T-helper 1 cell (primary cell): ENCODE results near the gene HDAC4.

Experiments
- DNase-seq, 5 donors: peaks; one replicate each; pipeline ENCODE4 v3.0.0-alpha.2; 2012 to 2020

The HDAC4 gene

DNA sequence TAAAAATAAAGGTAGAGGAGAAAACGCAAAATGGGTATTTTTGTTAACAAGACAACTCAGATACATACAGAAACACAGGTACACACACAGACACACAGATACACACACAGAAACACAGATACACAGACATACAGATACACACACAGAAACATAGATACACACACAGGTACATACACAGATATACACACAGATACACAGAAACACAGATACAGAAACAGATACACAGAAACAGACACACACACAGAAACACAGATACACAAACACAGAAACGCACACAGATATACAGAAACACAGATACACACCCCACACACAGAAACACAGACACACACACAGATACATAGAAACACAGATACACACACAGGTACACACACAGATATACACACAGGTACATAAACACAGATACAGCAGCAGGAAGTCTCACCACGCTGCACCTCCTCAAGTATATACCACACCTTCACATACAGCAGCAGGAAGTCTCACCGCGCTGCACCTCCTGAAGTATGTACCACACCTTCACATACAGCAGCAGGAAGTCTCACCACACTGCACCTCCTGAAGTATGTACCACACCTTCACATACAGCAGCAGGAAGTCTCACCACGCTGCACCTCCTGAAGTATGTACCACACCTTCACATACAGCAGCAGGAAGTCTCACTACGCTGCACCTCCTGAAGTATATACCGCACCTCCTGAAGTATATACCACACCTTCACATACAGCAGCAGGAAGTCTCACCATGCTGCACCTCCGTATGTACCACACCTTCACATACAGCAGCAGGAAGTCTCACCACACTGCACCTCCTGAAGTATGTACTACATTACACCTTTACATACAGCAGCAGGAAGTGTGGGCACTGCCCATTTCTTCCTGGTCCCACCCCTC, 250.5 kb downstream of the HDAC4 start:
- DNase-seq: peak in 3 of 5 donors; percentile 22 to 55 (median 29)

DNA sequence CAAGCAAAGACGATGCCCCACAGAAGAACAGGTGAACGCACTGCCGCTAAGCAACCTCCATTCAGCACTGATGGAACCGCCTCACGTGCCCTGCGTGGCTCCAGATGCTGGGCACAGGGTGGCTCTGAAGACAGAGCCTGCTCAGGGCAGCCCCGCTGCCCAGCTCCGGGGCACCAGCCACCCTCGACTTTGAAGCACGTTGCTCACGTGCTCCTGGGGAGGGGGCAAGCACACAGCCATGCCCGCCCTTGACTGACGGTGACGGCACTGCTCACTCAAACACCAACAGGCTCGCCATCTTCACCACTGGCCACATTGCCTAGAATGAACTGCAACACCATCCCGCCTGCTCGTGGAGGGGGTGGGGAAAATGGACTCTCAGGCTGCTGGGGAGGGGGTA, 251.3 kb downstream of the HDAC4 start:
- no peak for DNase-seq

DNA sequence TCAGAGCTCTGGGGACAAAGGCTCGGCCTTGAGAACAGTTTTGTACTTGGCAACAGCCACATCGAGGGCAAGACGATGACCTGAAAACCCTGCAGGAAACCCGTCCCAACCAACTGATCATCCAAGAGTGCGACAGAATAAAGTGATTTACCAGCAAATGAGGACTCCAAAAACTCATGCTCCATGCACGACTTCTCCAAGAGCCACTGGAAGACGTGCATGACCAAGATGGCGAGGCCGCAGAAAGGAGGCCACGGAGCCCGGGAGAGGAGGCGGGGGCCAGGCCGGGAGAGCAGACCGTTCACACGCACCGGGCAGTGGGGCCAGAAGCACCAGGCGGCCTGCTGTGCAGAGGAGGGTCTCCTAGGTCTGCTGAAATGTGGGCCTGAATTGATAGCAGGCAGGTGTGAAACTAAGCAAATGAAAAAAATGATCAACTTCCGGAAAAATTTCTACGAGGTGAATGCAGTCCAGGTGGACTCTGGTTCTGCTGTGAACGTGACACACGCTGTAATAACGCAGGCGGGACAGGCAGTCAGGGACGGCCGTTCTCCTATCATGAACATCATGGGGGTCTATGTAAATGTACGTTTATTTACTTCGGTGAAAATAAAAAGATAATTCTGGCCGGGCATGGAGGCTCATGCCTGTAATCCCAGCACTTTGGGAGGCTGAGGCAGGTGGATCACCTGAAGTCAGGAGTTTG, 252.2 kb downstream of the HDAC4 start:
- DNase-seq: no peak

DNA sequence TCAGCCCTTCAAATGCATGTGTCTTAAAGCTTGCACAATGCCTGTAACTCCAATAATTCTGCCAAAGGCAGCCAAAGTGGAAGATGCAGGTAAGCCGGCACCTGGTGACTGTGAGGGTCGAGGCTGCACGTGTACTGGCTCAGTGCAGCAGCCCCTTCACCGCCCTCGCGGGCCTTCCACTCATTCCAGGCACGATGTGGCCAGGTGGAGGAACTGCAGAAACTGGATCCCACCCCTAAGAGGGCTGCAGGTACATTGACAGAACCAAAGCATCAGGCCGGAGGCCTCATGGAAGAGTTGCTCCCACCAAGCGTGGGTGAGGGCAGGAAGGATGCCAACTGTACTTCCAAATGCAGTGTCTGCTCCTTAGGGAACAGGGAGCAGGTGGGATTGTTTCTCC, 253.4 kb downstream of the HDAC4 start:
- DNase-seq: no peak

DNA sequence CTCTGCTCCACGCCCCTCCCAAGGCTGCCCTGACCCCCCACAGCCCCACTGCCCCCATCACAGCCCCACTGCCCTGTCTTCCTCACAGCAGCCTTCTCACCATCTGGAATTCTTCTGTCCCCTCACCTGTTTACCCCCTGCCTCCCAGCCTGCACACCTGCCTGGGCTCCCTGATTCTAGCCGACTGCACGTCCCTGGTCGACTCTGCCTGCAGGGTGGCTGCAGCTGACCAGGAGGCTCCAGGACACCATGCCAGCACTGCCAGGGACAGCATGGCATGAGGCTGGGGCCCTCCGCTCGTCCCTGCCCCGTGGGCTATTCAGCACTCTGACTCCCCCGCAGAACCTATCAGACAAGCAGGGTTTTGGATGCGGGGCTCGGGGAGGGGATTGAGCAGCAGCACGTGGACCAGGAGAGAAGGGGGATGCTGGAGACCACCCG, 254.1 kb downstream of the HDAC4 start:
- DNase-seq: no peak

DNA sequence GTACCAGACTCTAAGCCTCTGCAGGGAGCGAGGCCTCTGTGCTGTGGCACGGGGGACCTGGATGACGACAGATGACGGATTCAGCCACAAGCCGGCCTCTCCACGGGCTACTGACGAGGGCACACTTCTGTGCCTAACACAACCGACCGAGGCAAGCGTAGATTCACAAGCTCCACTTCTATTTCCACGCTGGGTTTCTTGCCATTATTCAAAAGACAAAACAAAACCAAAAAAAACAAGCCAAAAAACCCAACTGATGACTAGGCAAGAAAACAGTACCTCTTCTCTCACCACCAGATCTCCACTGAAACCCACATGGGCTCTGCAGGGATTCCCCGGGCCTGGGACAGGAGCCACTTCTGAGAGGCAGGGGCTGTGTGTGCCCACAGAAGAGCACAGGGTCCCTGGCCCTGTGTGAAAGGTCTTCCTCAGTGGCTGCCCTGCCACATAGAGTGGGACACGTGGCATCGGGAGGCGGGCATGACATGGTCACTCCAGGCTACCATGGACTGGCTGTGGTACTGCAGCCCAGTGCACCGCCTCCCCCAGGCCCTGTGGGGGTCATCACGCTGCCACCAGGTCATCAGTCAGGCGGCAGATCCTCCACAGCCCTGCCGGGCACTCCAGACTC, 254.7 kb downstream of the HDAC4 start:
- no peak for DNase-seq

DNA sequence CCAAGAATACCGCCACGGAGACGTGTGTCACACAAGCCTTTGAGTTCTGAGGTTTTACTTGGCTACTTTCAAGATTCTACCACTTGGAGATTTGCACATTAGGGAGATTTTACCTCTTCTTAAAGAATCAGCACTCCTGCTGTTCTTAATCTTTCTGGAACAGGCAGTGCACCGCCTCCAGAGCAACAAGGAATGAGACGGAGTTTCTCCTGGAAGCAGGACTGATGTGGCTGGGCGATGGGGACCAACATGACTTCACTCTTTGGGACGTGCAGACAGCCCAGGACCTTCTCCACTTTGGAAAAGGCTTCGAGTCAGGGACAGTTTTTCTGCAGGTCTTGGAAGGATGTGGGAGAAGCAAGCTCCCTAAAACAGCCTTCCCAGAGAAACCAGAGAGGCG, 255.2 kb downstream of the HDAC4 start:
- no peak for DNase-seq

DNA sequence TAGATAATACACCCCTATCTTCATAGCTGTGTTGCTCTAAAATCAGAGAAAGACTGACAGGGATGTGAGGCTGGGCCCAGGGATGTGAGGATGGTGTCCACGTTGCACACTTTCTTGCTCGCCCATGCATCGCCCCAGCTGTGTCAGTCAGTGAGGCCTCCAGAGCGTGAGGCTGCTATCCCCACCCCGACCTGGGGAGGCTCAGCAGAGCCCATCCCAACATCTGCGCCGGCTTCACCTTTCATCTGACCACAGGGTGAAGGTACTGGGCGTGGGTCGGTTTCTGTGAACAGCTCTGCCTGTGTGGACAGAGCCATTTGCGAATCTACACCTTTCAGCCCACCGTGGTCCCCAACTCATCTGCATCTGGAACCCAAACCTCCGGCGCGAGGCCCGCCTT, 255.7 kb downstream of the HDAC4 start:
- no peak for DNase-seq

DNA sequence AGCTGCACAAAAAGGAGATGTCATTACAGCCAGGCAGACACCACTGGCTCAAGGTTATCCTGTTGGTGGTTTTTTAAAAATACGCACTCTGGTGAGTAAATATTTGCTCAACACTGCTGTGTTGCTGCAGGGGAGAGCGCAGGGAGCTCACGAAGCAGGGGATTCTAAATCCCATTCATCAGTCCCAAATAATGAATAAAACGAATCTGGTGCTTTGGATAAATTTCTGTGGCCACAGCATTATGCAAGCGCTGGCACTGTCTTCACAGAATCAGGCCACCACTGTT, 256.2 kb downstream of the HDAC4 start:
- DNase-seq: no peak

DNA sequence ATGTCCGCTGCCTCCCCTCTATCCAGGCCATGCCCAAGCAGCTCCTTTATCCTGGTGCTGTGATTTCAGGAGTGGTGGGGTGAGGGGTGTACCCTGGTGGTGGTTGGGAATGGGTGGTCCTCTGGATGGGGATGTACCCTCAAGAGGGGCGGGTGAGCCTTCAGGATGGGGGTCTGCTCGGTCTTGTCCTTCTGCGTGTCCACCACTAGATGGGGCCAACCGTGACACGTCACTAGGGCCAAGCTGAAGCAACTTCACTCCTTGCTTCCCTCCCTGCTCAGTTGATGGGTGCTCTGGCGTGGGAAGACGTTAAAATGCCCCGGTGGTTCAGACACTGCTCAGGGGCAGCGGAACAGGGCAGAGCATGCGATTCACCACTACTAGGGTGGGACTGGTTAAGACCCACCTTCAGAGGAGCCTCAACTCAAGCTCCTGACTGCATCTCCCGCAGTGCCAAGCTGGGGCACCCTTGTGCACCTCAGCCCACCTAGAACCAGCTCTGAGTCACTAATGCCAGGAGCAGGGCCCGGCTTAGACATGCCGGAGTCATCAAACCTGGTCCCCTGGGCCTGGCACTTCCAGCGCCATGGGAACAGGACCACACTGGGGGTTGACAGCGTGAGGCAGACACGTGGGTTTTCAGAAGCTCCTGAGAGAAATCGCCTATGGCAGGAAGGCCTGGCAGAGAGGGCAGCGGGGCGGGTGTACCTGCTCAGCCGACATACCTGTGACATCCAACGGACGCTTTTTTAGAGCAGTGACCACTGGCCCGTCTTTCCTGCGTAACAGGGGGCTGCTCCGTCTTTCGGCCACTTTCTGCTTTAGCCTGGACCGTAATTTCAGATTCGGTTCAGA, 256.7 kb downstream of the HDAC4 start:
- peak in 1 of 5 donors; percentile 34 for DNase-seq

DNA sequence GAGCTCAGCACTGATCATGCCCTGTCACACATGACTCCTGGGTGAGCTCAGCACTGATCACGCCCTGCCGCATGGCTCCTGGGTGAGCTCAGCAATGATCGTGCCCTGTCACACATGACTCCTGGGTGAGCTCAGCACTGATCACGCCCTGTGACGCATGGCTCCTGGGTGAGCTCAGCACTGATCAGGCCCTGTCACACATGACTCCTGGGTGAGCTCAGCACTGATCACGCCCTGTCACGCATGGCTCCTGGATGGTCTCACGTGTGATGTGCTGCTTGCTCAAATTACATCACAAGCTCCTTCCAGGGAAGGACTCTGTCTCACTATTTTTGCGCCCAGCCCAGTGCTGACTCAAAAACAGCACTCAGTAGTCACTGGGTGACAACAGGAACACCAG, 258.0 kb downstream of the HDAC4 start:
- DNase-seq: no peak

DNA sequence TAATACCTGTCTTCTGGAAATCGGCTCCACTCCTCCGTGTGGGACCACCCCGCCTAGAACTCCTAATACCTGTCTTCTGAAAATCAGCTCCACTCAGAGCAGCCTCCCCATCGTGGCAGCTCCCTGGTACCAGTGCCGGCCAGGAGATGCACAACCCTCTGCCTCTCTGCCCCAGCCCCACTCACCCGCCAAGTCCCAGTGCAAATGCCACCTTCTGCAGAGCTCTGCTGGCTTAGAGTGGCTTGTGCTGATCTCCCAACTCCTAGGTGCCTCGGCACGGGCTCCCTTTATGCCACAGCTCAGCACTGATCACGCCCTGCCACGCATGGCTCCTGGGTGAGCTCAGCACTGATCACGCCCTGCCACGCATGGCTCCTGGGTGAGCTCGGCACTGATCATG, 258.5 kb downstream of the HDAC4 start:
- DNase-seq: no peak

DNA sequence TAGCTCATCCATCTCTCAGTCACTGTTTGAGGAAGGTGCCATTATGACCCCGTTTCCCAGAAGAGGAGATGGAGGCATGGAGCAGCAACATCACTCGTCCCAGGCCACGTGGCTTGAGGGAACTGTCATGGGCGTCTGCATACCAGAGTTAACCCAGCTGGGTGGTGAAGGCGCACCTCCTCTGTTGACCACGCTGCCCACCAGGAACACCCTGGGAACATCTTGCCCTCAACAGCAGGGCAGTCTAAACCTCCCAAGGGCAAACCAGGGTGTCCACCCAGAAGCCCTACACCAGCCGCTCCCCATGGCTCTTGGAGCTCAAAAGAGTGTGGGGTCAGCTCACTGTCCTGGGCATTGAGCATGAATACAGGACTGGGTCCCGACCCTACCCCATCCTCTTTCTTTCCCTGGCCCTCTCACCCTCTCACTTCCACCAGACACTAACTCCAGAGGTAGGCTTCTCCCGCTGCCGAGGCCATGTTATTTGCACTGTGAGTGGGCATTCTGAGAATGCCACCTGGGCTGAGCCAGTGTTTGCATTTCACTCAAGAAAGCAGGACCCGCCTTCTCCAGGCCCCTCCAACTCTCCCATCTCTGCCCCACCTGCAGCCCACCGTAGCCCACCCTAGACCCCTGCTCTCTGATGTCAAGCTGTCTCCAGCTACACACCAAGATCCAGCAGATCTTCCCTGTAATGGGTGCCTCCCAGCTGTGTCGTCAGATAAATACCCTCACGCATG, 259.6 kb downstream of the HDAC4 start:
- DNase-seq: no peak

DNA sequence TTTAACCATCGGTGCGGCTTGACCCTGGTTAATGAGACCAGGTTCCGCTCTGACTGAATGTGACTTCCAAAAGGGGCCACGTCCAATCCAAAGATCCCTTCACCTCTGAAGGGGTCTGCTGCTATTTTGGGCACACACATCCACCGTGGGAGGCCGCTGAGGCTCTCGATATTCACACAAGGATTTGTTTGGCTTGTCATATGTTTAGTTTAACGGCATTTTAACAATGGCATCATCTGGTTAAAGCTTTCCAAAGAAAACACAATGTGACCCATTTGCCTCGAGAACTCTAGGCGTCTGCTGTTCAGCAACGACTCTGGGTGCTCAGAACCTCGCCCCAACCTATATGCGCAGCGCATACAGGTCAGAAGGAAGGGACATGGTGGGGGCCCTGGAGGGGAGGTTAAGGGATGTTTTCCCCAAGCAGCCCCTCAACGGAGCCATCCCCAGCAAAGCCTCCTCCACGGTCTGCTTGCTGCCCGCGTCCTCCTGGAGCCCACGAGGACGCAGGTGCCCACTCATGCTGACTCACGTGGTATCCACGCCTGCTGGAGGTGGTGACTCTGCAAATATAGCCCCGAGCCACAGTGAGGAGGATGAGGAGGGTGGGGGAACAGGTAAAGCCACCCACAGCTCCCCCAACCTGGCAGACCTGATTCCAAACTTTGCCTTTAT, 260.3 kb downstream of the HDAC4 start:
- no peak for DNase-seq

DNA sequence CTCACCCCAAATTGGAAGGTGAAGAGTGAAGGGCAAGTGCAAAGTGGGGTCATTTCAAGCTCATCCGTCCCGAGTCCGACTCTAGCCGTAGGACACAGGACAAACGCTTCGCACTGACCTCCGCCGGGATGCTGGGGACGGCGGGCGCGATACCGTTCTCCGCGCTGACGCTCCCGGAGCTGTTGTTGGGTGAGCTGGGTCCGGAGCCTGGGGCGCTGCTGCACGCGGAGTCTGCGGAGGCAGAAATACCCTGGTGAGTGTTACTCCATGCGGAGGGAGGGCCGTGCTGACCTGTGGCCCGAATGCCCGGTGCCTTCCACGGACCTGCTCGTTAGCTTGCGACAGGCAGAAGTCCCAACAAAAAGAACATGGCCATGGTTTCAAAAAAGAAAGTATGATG, 261.3 kb downstream of the HDAC4 start:
- DNase-seq: no peak

DNA sequence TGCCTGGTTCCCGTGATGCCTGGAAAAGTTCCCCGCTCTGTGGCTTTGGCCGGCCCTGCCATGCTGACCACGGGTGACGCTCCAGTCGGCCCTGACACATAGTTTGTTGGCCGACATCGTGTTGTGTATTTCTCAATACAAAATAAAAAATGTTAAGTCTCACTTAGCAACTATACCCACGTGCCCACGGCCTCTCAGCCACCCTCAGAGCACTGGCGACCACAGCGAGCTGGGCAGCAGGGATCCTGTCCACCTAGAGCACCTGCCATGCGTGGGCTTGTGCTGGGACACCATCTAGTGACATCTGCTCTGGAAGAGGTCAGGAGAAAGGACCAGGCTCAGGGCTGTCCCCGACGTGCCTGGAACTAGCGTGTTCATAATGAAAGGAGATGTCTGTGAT, 261.7 kb downstream of the HDAC4 start:
- DNase-seq: no peak

DNA sequence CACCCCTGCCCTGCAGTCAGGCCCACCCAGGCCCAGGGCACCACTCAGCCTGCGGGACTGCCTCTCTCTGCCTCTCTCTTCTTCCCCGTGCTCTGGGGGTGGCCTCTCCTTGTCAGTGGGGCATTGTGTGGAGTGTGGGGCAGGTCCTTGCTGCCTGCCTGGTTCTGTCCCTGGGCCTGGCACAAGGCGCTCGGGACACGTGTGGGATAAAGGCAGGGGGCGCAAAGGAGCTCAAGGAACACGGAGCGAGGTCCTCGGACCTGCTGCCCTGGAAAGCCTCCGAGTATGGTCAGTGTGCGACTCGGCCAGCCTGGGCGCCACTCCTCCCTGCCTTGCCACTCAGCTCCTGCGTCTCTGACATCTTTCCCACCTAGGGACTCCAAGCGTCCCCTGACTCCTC, 262.2 kb downstream of the HDAC4 start:
- DNase-seq: no peak

DNA sequence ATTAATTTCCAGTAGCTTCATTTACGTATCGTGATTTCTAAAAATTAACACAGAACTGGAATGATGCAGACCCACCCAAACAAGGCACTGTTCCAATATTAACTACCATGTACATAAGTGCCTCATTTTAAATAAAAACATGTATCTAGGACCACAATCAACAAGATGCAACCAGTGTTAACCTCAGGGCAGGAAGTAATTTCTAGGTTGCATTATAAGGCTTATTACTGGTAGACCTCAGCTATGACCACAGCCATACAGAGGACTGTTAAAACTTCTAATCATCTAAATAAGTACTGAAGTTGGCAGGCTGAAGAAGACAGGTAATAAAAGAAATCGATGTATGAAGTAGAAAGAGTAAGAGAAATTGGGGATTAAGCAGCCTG, 262.9 kb downstream of the HDAC4 start:
- no peak for DNase-seq

DNA sequence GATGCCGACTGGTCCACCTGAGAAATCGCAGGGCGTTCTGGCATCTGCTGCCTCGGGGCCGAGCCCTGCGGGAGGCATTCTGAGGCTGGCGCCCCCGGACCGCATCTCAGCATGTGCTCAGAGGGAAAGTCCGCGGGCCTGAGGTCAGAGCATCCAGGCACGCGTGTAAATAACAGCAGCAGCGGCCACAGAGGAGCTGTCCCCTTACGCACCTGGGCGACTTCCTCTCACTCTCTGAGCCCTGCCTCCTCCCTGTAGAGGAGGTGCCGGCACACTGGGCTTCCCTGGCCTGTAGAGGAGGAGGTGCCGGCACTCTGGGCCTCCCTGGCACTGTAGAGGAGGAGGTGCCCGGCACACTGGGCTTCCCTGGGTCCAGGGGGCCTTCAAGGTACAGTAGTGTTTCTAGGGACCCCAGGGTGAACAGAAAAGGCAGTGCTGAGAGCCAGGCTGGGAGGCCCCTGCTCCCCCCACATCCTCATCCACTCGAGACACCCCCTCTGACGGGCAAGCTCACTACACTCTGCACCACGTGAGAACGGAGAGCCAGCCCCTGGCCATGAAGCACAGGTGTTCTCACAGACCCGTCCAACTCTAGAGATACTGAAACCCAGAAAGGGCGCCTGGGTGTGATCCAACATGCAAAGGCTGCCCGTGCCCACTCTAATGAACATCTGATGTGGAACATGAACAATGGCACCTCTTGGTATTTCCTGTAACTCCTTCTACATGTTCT, 263.5 kb downstream of the HDAC4 start:
- no peak for DNase-seq

DNA sequence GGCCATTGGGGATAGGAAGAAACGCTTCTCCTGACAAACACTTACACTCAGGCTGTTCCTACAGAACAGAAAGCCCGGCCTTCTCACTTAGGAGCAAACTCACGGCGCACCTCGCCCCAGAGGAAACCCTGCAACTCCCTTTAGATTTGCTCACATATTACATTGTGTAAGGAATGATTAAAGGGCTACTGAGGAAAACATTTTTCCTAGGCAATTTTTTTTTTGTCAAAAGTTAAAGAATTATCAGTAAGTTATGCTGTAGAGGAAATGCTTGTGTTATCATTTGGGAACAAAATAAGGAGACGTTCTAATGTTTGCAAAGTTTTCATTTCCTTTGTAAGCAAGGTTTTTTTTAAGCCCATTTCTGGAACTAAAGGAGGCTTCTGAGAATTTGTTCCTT, 264.1 kb downstream of the HDAC4 start:
- no peak for DNase-seq

DNA sequence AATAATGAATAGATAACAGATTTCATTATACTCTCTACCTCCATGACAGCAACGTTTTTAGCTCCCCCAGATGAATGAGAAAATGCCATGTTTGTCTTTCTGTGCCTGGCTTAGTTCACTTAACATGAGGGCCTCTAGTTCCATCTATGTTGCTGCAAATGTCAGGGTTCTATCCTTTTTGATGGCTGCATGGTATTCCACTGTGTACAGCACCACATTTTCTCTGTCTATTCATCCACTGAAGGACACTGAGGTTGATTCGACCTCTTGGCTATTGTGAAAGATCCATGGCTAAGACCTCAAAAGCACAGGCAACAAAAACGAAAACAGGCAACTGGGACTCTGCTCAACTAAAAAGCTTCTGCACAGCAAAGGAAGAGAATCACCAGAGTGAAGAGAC, 264.6 kb downstream of the HDAC4 start:
- DNase-seq: no peak
